PC-9 (cell line): ENCODE data around the gene AUTS2.

Experiments used
- EZH2 ChIP-seq: fragments of 200-600 bp; sonication (generic); IDR thresholded peaks from 2 replicates; pipeline ENCODE4 v1.8.0; 2017; ENCODE audit warnings: antibody characterized with exemption, low read depth
- TF ChIP-seq, protein P1 (sequence below): fragments of 200-600 bp; sonication (generic); conservative IDR thresholded peaks from 2 replicates; pipeline ENCODE4 v1.6.1; 2017; ENCODE audit warnings: mixed run types, antibody characterized with exemption, mild to moderate bottlenecking, moderate library complexity

GRCh38 chr7:70739646-70740210 lies 1141.5 kb downstream of the AUTS2 start:
- TF ChIP-seq, protein P1, sequence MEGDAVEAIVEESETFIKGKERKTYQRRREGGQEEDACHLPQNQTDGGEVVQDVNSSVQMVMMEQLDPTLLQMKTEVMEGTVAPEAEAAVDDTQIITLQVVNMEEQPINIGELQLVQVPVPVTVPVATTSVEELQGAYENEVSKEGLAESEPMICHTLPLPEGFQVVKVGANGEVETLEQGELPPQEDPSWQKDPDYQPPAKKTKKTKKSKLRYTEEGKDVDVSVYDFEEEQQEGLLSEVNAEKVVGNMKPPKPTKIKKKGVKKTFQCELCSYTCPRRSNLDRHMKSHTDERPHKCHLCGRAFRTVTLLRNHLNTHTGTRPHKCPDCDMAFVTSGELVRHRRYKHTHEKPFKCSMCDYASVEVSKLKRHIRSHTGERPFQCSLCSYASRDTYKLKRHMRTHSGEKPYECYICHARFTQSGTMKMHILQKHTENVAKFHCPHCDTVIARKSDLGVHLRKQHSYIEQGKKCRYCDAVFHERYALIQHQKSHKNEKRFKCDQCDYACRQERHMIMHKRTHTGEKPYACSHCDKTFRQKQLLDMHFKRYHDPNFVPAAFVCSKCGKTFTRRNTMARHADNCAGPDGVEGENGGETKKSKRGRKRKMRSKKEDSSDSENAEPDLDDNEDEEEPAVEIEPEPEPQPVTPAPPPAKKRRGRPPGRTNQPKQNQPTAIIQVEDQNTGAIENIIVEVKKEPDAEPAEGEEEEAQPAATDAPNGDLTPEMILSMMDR, result no peak
- no peak for TF ChIP-seq EZH2
